HG03442 (cell line): ENCODE results near the gene ATXN7L1.

Source experiments
- ATAC-seq: cut with Tn5 transposase; IDR thresholded peaks from one replicate; pipeline ENCODE4 v1.9.1; 2021; ENCODE audit warnings: mild to moderate bottlenecking, moderate library complexity; ENCODE audit not compliant: unreplicated experiment

ATXN7L1 gene

GRCh38 chr7:105782391-105783042 lies 93.9 kb downstream of the ATXN7L1 start:
- no peak for ATAC-seq

GRCh38 chr7:105779856-105780780 lies 96.3 kb downstream of the ATXN7L1 start:
- ATAC-seq: no peak

- ATAC-seq: no peak
Measured at GRCh38 chr7:105778956-105779355, 97.4 kb downstream of the ATXN7L1 start.

GRCh38 chr7:105776986-105777910 lies 99.2 kb downstream of the ATXN7L1 start:
- no peak for ATAC-seq

- ATAC-seq: no peak
Measured at GRCh38 chr7:105776068-105776790, 100.2 kb downstream of the ATXN7L1 start.

- no peak for ATAC-seq
Measured at GRCh38 chr7:105775580-105775979, 100.8 kb downstream of the ATXN7L1 start.

GRCh38 chr7:105773030-105773460 lies 103.4 kb downstream of the ATXN7L1 start:
- no peak for ATAC-seq

- ATAC-seq: no peak
Measured at GRCh38 chr7:105769901-105770628, 106.3 kb downstream of the ATXN7L1 start.

GRCh38 chr7:105768898-105769507 lies 107.4 kb downstream of the ATXN7L1 start:
- ATAC-seq: no peak

- no peak for ATAC-seq
Measured at GRCh38 chr7:105768117-105768516, 108.3 kb downstream of the ATXN7L1 start.

- ATAC-seq: peak; percentile 45
Measured at GRCh38 chr7:105766421-105767073, 109.9 kb downstream of the ATXN7L1 start.

GRCh38 chr7:105765846-105766245 lies 110.6 kb downstream of the ATXN7L1 start:
- no peak for ATAC-seq

GRCh38 chr7:105764506-105764905 lies 111.9 kb downstream of the ATXN7L1 start:
- no peak for ATAC-seq

- no peak for ATAC-seq
Measured at GRCh38 chr7:105760551-105761447, 115.6 kb downstream of the ATXN7L1 start.

- no peak for ATAC-seq
Measured at GRCh38 chr7:105759670-105760550, 116.5 kb downstream of the ATXN7L1 start.

GRCh38 chr7:105756367-105756766 lies 120.0 kb downstream of the ATXN7L1 start:
- ATAC-seq: no peak
